Kidney (tissue), 14 donors: ENCODE measurements around the gene ASB2. TPM values are rescaled to one million over a fixed set of nuclear protein-coding genes. Genes with fewer than 3 reads are reported as not detected.
A peak's percentile ranks its signal among the peaks of the same experiment; 100 is the strongest.

Source experiments
- DNase-seq, 5 donors: peaks; one replicate each; pipeline ENCODE4 v3.0.0-alpha.2; 2013 to 2020
- FAIRE-seq: peaks from 2 replicates; lab custom pipeline; 2012; peaks lifted over from hg19 to GRCh38; lab: Jason Lieb, UNC
- H3K27ac ChIP-seq, 2 donors: one replicate each; pipeline ENCODE4 v1.7.0; 2013; ENCODE audit warnings: low read depth in 2 of 2, low read length in 2 of 2, inconsistent platforms in 1 of 2
- H3K27me3 ChIP-seq: one replicate; pipeline ENCODE4 v1.7.1; 2013; ENCODE audit warnings: low read length, inconsistent platforms; ENCODE audit not compliant: control insufficient read depth, insufficient read depth
- H3K36me3 ChIP-seq, 3 donors: one replicate each; pipeline versions ENCODE4 v1.7.0 to v1.7.1; 2013; ENCODE audit warnings: low read length in 3 of 3, control low read depth in 1 of 3, inconsistent platforms in 1 of 3; ENCODE audit not compliant: insufficient read depth in 3 of 3, control insufficient read depth in 2 of 3
- H3K4me1 ChIP-seq, 3 donors: one replicate each; pipeline versions ENCODE4 v1.7.0 to v1.7.1; 2013; ENCODE audit warnings: low read length in 3 of 3, inconsistent platforms in 1 of 3, low read depth in 1 of 3; ENCODE audit not compliant: control insufficient read depth in 2 of 3, insufficient read depth in 2 of 3
- H3K4me3 ChIP-seq, 3 donors: one replicate each; pipeline versions ENCODE4 v1.7.0 to v1.8.1; 2013; ENCODE audit warnings: low read length in 3 of 3, control low read depth in 1 of 3, inconsistent platforms in 1 of 3
- H3K9ac ChIP-seq, 3 donors: one replicate each; pipeline versions ENCODE4 v1.7.0 to v1.7.1; 2013; ENCODE audit warnings: low read length in 3 of 3, control low read depth in 1 of 3, inconsistent platforms in 1 of 3
- H3K9me3 ChIP-seq, 3 donors: one replicate each; pipeline versions ENCODE4 v1.7.0 to v1.7.1; 2013; ENCODE audit warnings: low read length in 3 of 3, control low read depth in 1 of 3, inconsistent platforms in 1 of 3; ENCODE audit not compliant: control insufficient read depth in 2 of 3, insufficient read depth in 1 of 3
- intact Hi-C: fragments of 100-400 bp; cut with DNase I; formaldehyde crosslinking; loops from one replicate; pipeline ENCODE4 v1.11.1; 2022
- polyA plus RNA-seq: library from polyadenylated mRNA; stranded (reverse); fragments of 350-450 nt; fragmentation: Illumina TruSeq; extraction: RNeasy Lipid Tissue Mini Kit (QIAGEN cat#74804); gene quantifications from one replicate; pipeline ENCODE4 v1.2.3, GENCODE V29; 2014; ENCODE audit warnings: low read depth, low replicate concordance; ENCODE audit not compliant: insufficient read depth
- total RNA-seq: library from RNA; stranded (reverse); fragmentation: NEBNext Ultra II Directional; extraction: Animal tissue kit (Norgen Biotek cat#: 25700); gene quantifications from one replicate; pipeline ENCODE4 v1.2.1, GENCODE V29; 2021
- TF ChIP-seq, protein P1 (sequence below): IDR thresholded peaks from 3 replicates; pipeline ENCODE4 v1.5.1; 2012; ENCODE audit warnings: mild to moderate bottlenecking, moderate library complexity, borderline replicate concordance; ENCODE audit not compliant: insufficient read depth; ENCODE audit errors: extremely low read depth
- donor health status: control.
- donor health status: control.
- donor health status: control.
- donor health status: control.
- donor health status: control.
- donor health status: DM: yes; HTN: yes; CAD: no.
- donor health status: Normal renal cell carcinoma (clear cell type).

The ASB2 gene
- total and polyA plus RNA-seq, 2 donors from 2014 or later: 0.97 to 3.7 TPM

DNA sequence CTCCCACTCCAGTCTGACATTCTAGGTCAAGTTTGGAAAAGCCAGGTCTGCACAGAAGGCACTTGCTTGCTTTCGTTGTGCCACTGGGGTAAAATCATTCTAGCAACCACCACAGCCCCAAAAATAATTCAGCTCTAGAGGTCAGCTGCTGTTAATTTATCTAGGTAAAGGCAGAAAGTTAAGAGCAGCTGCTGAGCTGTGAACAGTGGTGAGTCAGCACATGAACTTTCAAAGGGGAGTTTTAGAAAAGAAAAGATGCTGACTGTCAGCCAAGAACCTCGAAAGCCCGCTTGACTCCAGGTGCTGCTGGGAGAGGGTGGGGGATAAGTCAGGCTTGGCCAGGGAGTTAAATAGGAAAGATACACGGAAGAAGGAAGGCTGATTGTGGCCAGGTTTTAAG lies 33.4 kb upstream of the ASB2 start:
- intact Hi-C loops: no loop called here
- peak in 2 of 5 donors; percentile 19 to 50 for DNase-seq
- no peak for FAIRE-seq
- H3K4me1 ChIP-seq: no peaks in the 10 kb centered on the region
- H3K9ac ChIP-seq: no peak overlapping the region
- no peaks in the 10 kb centered on the region for H3K9me3 ChIP-seq
- H3K4me3 ChIP-seq: no peak overlapping the region
- H3K36me3 ChIP-seq: no peaks in the 10 kb centered on the region
- TF ChIP-seq, protein P1, sequence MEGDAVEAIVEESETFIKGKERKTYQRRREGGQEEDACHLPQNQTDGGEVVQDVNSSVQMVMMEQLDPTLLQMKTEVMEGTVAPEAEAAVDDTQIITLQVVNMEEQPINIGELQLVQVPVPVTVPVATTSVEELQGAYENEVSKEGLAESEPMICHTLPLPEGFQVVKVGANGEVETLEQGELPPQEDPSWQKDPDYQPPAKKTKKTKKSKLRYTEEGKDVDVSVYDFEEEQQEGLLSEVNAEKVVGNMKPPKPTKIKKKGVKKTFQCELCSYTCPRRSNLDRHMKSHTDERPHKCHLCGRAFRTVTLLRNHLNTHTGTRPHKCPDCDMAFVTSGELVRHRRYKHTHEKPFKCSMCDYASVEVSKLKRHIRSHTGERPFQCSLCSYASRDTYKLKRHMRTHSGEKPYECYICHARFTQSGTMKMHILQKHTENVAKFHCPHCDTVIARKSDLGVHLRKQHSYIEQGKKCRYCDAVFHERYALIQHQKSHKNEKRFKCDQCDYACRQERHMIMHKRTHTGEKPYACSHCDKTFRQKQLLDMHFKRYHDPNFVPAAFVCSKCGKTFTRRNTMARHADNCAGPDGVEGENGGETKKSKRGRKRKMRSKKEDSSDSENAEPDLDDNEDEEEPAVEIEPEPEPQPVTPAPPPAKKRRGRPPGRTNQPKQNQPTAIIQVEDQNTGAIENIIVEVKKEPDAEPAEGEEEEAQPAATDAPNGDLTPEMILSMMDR: no peak
- no peaks in the 10 kb centered on the region for H3K27me3 ChIP-seq
- no peak overlapping the region for H3K27ac ChIP-seq

DNA sequence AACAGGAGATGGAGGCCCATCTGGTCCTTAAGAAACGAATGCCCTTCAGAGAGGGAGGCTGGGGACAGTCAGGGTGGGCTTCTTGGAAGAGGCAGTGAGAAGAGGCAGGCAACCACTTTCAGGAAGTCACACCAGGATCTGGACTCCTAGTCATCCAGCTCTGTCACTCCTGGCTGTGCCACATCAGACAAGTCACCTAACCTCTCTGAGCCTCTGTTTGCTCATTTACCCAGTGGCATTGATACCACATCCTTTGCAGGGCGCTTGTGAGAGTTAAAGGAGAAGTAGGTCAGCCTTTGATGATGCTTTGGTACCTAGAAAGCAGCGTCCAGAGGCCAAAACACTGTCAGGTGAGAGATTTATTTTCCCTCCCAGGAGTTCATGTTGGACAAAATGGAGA lies 31.9 kb upstream of the ASB2 start:
- no peaks in the 10 kb centered on the region for H3K9me3 ChIP-seq
- no peaks in the 10 kb centered on the region for H3K36me3 ChIP-seq
- no peak overlapping the region for H3K27ac ChIP-seq
- H3K9ac ChIP-seq: no peak overlapping the region
- peaks cover 0 to 4% (median 3%) of the 10 kb centered on the region in 3 donors for H3K4me1 ChIP-seq
- DNase-seq (no peak), FAIRE-seq (no peak)
- TF ChIP-seq, protein P1: no peak
- no peaks in the 10 kb centered on the region for H3K27me3 ChIP-seq
- no peak overlapping the region for H3K4me3 ChIP-seq
- intact Hi-C loops: no loop called here

DNA sequence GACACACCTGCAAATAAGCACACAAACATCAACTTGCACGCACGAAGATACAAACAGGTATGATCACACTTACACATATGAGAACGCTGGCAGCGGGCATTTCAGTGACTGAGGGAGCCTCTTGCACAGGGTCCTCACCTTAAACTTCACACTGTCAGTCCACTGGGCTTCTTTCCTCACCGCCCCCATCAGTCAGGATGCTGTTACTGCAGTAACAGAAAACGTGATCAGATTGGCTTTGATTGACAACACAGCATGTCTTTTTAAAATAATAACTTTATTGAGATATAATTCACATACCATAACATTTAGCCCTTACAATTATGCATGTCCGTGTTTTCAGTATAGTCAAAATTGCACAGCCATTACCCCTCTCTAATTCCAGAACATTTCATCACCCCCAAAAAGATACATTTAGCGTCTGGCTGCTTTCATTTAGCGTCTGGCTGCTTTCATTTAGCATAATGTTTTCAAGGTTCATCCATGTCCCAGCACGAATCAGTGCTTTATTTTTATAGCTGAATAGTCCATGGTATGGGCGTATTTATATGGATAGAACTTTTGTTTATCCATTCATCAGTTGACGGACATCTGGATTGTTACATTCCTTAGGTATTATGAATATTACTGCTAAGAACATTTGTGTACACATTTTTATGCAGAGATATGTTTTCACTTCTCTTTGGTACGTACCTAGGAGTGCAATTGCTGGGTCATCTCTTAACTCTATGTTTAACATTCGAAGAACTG lies 29.1 kb upstream of the ASB2 start:
- FAIRE-seq: no peak

More for the DNA sequence above, 29.1 kb upstream of the ASB2 start:
- TF ChIP-seq, protein P1: no peak
- H3K36me3 ChIP-seq: no peaks in the 10 kb centered on the region
- no peak overlapping the region for H3K4me3 ChIP-seq
- H3K4me1 ChIP-seq: peaks cover 0 to 4% (median 3%) of the 10 kb centered on the region in 3 donors
- peaks cover 3% of the 10 kb centered on the region for H3K27me3 ChIP-seq
- no peak overlapping the region for H3K9ac ChIP-seq
- intact Hi-C loops: no loop called here
- no peak overlapping the region for H3K27ac ChIP-seq
- no peaks in the 10 kb centered on the region for H3K9me3 ChIP-seq
- DNase-seq: no peak
